HepG2 (cell line): ENCODE data around the gene SMIM30. TPM values are rescaled to one million over a fixed set of nuclear protein-coding genes. Genes with fewer than 3 reads are reported as not detected.

Experiments used
- ATAC-seq: fragments of 200-7000 bp; cut with Tn5 transposase; 3 replicates; pipeline ENCODE4 v1.9.1; 2020; ENCODE audit warnings: mild to moderate bottlenecking, moderate library complexity
- BruUV-seq: library from RNA; stranded (reverse); fragments of 400-500 nt; replicated peaks from 2 replicates; lab custom pipeline; 2021; lab: Mats Ljungman, UMichigan
- CTCF ChIA-PET: fragments of 300-600 bp; formaldehyde crosslinking; extraction: SDS; loops from one replicate; lab custom pipeline; 2021; ENCODE audit warnings: low total read pairs, inconsistent platforms, low intra/inter-chr PET ratio; lab: Yijun Ruan, JAX
- POLR2A ChIA-PET: fragments of 350-600 bp; sonication (Branson Sonifier 250); formaldehyde crosslinking; loops from one replicate; lab custom pipeline; 2020; ENCODE audit warnings: antibody characterized with exemption, inconsistent platforms; lab: Yijun Ruan, JAX
- DNase-seq: peaks from one replicate; pipeline ENCODE4 v3.0.0-alpha.2; 2015; ENCODE audit warnings: low spot score
- FAIRE-seq: peaks from 3 replicates; lab custom pipeline; 2011; peaks lifted over from hg19 to GRCh38; lab: Jason Lieb, UNC
- H2AFZ ChIP-seq: one replicate; pipeline ENCODE4 v1.6.1; 2011; ENCODE audit warnings: low read length, inconsistent platforms
- H3K27ac ChIP-seq: fragments of 300-600 bp; 3 replicates; pipeline ENCODE4 v1.8.0; 2011; ENCODE audit warnings: mixed run types, mild to moderate bottlenecking, mixed read lengths, low read length, inconsistent platforms; ENCODE audit not compliant: insufficient read depth; ENCODE audit errors: extremely low read length
- H3K27me3 ChIP-seq, 2 experiments: fragments of 200-600 bp in 1 of 2; 2 replicates in 1 of 2; 3 replicates in 1 of 2; pipeline versions ENCODE4 v1.6.0 to v1.8.0; 2011; ENCODE audit warnings: low read length in 2 of 2, mild to moderate bottlenecking in 2 of 2, moderate library complexity in 2 of 2, inconsistent platforms in 1 of 2; ENCODE audit not compliant: insufficient read depth in 2 of 2, control insufficient read depth in 1 of 2
- H3K36me3 ChIP-seq, 2 experiments: fragments of 200-600 bp in 1 of 2; replicated peaks in 1 of 2; 2 replicates in 1 of 2; 3 replicates in 1 of 2; pipeline versions ENCODE4 v1.5.1 to v1.8.0; 2011; ENCODE audit warnings: low read length in 2 of 2, inconsistent platforms in 1 of 2; ENCODE audit not compliant: insufficient read depth in 2 of 2, control insufficient read depth in 1 of 2
- H3K4me1 ChIP-seq: 2 replicates; pipeline ENCODE4 v1.5.1; 2012; ENCODE audit warnings: low read length, inconsistent platforms; ENCODE audit not compliant: insufficient read depth
- H3K4me2 ChIP-seq: 2 replicates; pipeline ENCODE4 v1.6.0; 2011; ENCODE audit warnings: low read depth, low read length, inconsistent platforms
- H3K4me3 ChIP-seq, 3 experiments: fragments of 200-600 bp in 1 of 3; sonication (generic), shearing (Covaris generic) in 1 of 3; replicated peaks in 1 of 3; 2 replicates each; pipeline ENCODE4 v1.5.1; 2011 to 2016; ENCODE audit warnings: low read length in 3 of 3, inconsistent platforms in 2 of 3, low read depth in 2 of 3, mild to moderate bottlenecking in 2 of 3, control low read depth in 1 of 3, mixed read lengths in 1 of 3; ENCODE audit not compliant: insufficient read depth in 1 of 3
- H3K79me2 ChIP-seq: one replicate; pipeline ENCODE4 v1.6.1; 2011; ENCODE audit warnings: low read length, inconsistent platforms; ENCODE audit not compliant: insufficient read depth
- H3K9ac ChIP-seq: 2 replicates; pipeline ENCODE4 v1.6.0; 2011; ENCODE audit warnings: mild to moderate bottlenecking, low read depth, low read length, inconsistent platforms; ENCODE audit not compliant: insufficient read depth
- H3K9me3 ChIP-seq: 2 replicates; pipeline ENCODE4 v1.5.1; 2012; ENCODE audit warnings: mild to moderate bottlenecking, low read length
- H4K20me1 ChIP-seq: 2 replicates; pipeline ENCODE4 v1.6.0; 2011; ENCODE audit warnings: inconsistent platforms, mild to moderate bottlenecking, low read length, moderate library complexity; ENCODE audit not compliant: insufficient read depth
- ARNT ChIP-seq: fragments of 450-650 bp; IDR thresholded peaks from 2 replicates; pipeline ENCODE4 v1.6.1; 2017
- ARNT2 ChIP-seq: sonication (generic); formaldehyde crosslinking; IDR thresholded peaks from 2 replicates; pipeline ENCODE4 v1.8.0; 2022; ENCODE audit warnings: mild to moderate bottlenecking, low read depth, missing genetic modification reagents, moderate library complexity
- ATF7-NPFF ChIP-seq: sonication (generic); formaldehyde crosslinking; IDR thresholded peaks from 2 replicates; pipeline ENCODE4 v1.8.1; 2023; ENCODE audit warnings: mild to moderate bottlenecking, low read depth, missing genetic modification reagents, moderate library complexity
- BATF2 ChIP-seq: sonication (generic); formaldehyde crosslinking; IDR thresholded peaks from 2 replicates; pipeline ENCODE4 v1.8.0; 2022; ENCODE audit warnings: mild to moderate bottlenecking, missing genetic modification reagents, moderate library complexity
- DNMT1 ChIP-seq: sonication (generic); formaldehyde crosslinking; IDR thresholded peaks from 2 replicates; pipeline ENCODE4 v1.5.1; 2020; ENCODE audit warnings: mild to moderate bottlenecking, missing genetic modification reagents
- IRF1 ChIP-seq: sonication (generic); formaldehyde crosslinking; IDR thresholded peaks from 2 replicates; pipeline ENCODE4 v1.4.0; 2020; ENCODE audit warnings: low read depth, mild to moderate bottlenecking, missing genetic modification reagents
- ZFP90 ChIP-seq: sonication (generic); formaldehyde crosslinking; IDR thresholded peaks from 2 replicates; pipeline ENCODE4 v1.8.0; 2022; ENCODE audit warnings: missing genetic modification reagents, mild to moderate bottlenecking, inconsistent platforms, borderline replicate concordance
- ZNF10 ChIP-seq: sonication (generic); formaldehyde crosslinking; IDR thresholded peaks from 2 replicates; pipeline ENCODE4 v1.4.0; 2020; ENCODE audit warnings: mild to moderate bottlenecking, low read depth, missing genetic modification reagents, borderline replicate concordance
- ZNF235 ChIP-seq: sonication (generic); formaldehyde crosslinking; IDR thresholded peaks from 2 replicates; pipeline ENCODE4 v1.8.1; 2023; ENCODE audit warnings: mild to moderate bottlenecking, missing genetic modification reagents, borderline replicate concordance
- ZNF589 ChIP-seq: sonication (generic); formaldehyde crosslinking; conservative IDR thresholded peaks from 2 replicates; pipeline ENCODE4 v1.8.0; 2022; ENCODE audit warnings: mild to moderate bottlenecking, moderate library complexity, missing genetic modification reagents
- ZNF841 ChIP-seq: sonication (generic); formaldehyde crosslinking; IDR thresholded peaks from 2 replicates; pipeline ENCODE4 v1.8.1; 2023; ENCODE audit warnings: missing genetic modification reagents, borderline replicate concordance
- ZNF883 ChIP-seq: sonication (generic); formaldehyde crosslinking; IDR thresholded peaks from 2 replicates; pipeline ENCODE4 v1.5.1; 2020; ENCODE audit warnings: mild to moderate bottlenecking, missing genetic modification reagents; ENCODE audit errors: not compliant biosample characterization
- WGBS: methylation state at CpG from one replicate; pipeline ENCODE4 v1.1.6; 2017; ENCODE audit warnings: low lambda C conversion rate; 5-methylcytosine and 5-hydroxymethylcytosine counted together
- in situ Hi-C: cut with HindIII; loops from 2 replicates; pipeline ENCODE4 v1.10.0; 2017; ENCODE audit warnings: low pct_unique_long_range_greater_than_20kb; ENCODE audit not compliant: extremely low pct_ligation_motif_present
- intact Hi-C: fragments of 100-400 bp; cut with micrococcal nuclease; formaldehyde crosslinking; loops from one replicate; pipeline ENCODE4 v1.10.0; 2022; ENCODE audit not compliant: unreplicated experiment
- polyA plus RNA-seq, 8 experiments: library from polyadenylated mRNA; depleted of rRNA in 3 of 8; stranded (reverse) in 7 of 8; unstranded in 1 of 8; fragments of >200 nt; fragmentation: Illumina TruSeq in 4 of 8; extraction: Trizol in 4 of 8; gene quantifications; 2 replicates each; pipeline versions ENCODE4 v1.2.1 to v1.2.3, GENCODE V29; 2011 to 2016; ENCODE audit warnings: low read depth in 4 of 8, missing spikeins in 1 of 8, mixed read lengths in 1 of 8; ENCODE audit not compliant: insufficient read depth in 1 of 8
- total RNA-seq, 5 experiments: library from RNA; depleted of rRNA; stranded (reverse); fragments of >200 nt; fragmentation: Illumina TruSeq; extraction: Trizol; gene quantifications; 2 replicates each; pipeline ENCODE4 v1.2.3, GENCODE V29; 2016; ENCODE audit warnings: low read depth in 1 of 5
- TF ChIP-seq, protein P1 (sequence below): sonication (generic); formaldehyde crosslinking; IDR thresholded peaks from 2 replicates; pipeline ENCODE4 v1.4.0; 2020; ENCODE audit warnings: missing genetic modification reagents
- TF ChIP-seq, protein P2 (sequence below): sonication (generic); formaldehyde crosslinking; conservative IDR thresholded peaks from 2 replicates; pipeline ENCODE4 v1.8.1; 2023; ENCODE audit warnings: missing genetic modification reagents
- TF ChIP-seq, protein P3 (sequence below): sonication (generic); formaldehyde crosslinking; IDR thresholded peaks from 2 replicates; pipeline ENCODE4 v1.4.0; 2020; ENCODE audit warnings: low read depth, mild to moderate bottlenecking, missing genetic modification reagents

Gene SMIM30
- total and polyA plus RNA-seq, 2 of the 13 experiments (the other 11 are each of a cell fraction or from before 2014, with no cell fraction given) = 23.5 to 25.2 TPM

DNA sequence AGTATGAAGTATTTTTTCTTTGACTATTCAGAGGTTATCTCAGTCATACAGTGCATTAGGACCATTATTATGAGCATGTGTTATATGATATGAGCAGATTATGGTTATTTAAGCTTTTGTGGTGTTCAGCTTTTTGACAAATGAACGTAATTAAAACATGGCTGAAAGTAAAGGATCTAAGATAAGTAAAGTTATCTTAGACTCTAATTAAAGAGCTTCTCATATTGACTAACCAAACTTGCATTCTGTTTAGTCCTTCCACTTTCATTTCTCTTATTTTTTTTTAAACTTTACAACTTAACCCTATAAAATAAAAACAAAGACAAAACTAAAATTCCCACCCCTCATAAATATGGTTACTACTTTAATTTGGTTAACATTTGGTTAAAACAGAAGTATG lies 24.8 kb downstream of the SMIM30 start (continued):
- TF ChIP-seq, protein P1, sequence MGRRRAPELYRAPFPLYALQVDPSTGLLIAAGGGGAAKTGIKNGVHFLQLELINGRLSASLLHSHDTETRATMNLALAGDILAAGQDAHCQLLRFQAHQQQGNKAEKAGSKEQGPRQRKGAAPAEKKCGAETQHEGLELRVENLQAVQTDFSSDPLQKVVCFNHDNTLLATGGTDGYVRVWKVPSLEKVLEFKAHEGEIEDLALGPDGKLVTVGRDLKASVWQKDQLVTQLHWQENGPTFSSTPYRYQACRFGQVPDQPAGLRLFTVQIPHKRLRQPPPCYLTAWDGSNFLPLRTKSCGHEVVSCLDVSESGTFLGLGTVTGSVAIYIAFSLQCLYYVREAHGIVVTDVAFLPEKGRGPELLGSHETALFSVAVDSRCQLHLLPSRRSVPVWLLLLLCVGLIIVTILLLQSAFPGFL (CRISPR knock-in tag) = no peak
- no peak for TF ChIP-seq IRF1 (CRISPR knock-in tag)

DNA sequence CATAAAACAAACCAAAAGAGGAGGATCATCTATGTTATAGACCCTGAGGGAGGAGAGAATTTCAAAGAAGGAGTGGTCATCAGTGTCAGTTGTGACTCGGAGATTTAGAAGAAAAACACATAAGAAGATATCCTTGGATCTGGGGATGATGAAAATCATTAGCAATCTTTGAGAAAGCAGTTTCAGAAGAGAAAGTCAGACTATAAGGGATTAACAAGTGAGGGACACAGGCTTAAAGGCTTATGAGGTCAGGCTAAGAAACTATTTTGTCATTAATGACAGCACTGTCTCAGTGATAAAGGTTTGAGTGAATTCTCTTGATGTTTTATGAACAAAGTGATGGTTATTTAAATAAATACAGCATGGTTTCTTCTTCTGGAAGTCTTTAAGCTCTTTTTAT lies 25.6 kb downstream of the SMIM30 start:
- DNase-seq (no peak), FAIRE-seq (no peak), ATAC-seq (no peak)
- in situ Hi-C loops = no loop called here
- H3K4me1 ChIP-seq = no peaks in the 10 kb centered on the region
- BruUV-seq = no TSS peak
- intact Hi-C loops = no loop called here
- no peak for TF ChIP-seq ZFP90
- no peak for TF ChIP-seq BATF2 (CRISPR knock-in tag)
- no peak for TF ChIP-seq DNMT1 (CRISPR knock-in tag)
- TF ChIP-seq ZNF841 (CRISPR knock-in tag) = no peak
- no peak for TF ChIP-seq ZNF235 (CRISPR knock-in tag)
- TF ChIP-seq ARNT2 (CRISPR knock-in tag) = no peak
- no peak for TF ChIP-seq ATF7-NPFF (CRISPR knock-in tag)
- TF ChIP-seq ZNF10 = no peak
- TF ChIP-seq ZNF589 (CRISPR knock-in tag) = no peak
- TF ChIP-seq, protein P2, sequence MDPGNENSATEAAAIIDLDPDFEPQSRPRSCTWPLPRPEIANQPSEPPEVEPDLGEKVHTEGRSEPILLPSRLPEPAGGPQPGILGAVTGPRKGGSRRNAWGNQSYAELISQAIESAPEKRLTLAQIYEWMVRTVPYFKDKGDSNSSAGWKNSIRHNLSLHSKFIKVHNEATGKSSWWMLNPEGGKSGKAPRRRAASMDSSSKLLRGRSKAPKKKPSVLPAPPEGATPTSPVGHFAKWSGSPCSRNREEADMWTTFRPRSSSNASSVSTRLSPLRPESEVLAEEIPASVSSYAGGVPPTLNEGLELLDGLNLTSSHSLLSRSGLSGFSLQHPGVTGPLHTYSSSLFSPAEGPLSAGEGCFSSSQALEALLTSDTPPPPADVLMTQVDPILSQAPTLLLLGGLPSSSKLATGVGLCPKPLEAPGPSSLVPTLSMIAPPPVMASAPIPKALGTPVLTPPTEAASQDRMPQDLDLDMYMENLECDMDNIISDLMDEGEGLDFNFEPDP = no peak
- TF ChIP-seq, protein P3, sequence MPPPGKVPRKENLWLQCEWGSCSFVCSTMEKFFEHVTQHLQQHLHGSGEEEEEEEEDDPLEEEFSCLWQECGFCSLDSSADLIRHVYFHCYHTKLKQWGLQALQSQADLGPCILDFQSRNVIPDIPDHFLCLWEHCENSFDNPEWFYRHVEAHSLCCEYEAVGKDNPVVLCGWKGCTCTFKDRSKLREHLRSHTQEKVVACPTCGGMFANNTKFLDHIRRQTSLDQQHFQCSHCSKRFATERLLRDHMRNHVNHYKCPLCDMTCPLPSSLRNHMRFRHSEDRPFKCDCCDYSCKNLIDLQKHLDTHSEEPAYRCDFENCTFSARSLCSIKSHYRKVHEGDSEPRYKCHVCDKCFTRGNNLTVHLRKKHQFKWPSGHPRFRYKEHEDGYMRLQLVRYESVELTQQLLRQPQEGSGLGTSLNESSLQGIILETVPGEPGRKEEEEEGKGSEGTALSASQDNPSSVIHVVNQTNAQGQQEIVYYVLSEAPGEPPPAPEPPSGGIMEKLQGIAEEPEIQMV (CRISPR knock-in tag) = no peak
- TF ChIP-seq ZNF883 (CRISPR knock-in tag) = no peak
- TF ChIP-seq ARNT = no peak
- no peaks in the 10 kb centered on the region for H3K27me3 ChIP-seq
- H3K79me2 ChIP-seq = no peaks in the 10 kb centered on the region
- H3K4me2 ChIP-seq = no peak overlapping the region
- no peaks in the 10 kb centered on the region for H3K9me3 ChIP-seq
- H3K36me3 ChIP-seq = no peaks in the 10 kb centered on the region
- no peaks in the 10 kb centered on the region for H4K20me1 ChIP-seq
- CTCF ChIA-PET = no interaction called here
- no peak overlapping the region for H2AFZ ChIP-seq
- WGBS = 0% methylated on average over 1 of the region's 1 CpG
- H3K9ac ChIP-seq = no peak overlapping the region
- H3K27ac ChIP-seq = no peak overlapping the region
- no peak overlapping the region for H3K4me3 ChIP-seq
- POLR2A ChIA-PET = no interaction called here
